ENCODE results near the gene MLH1. TPM values are rescaled to one million over a fixed set of nuclear protein-coding genes. Genes with fewer than 3 reads are reported as not detected.

The MLH1 gene
- total and polyA plus RNA-seq, 2 of the 8 experiments (the other 6 are each of a cell fraction or from before 2014, with no cell fraction given), result 36.4 to 47.3 TPM

DNA sequence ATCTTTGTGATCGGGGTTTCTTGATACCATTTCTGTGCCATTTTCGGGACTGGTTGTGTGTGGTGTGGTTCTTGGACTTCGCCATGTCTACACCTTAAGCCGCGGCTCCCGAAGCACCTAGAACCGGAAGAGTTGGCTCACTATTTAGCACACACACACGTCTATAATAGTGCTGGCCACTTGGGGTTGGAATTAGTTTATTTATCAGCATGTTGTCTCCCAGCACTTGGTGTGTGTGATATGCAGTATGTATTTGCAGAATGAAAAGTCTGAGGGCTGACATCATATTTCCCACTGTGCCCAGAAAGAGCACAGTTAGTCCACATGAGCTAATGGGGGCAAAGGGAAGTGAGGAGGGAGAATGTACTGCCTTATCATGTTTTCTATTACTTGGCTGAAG, 23.6 kb downstream of the MLH1 start:
- H3K36me3 ChIP-seq (ENCODE audit: control insufficient read depth in 2 of 4, insufficient read depth in 4 of 4, low read length in 3 of 4), result peaks cover 15 to 78% (median 67%) of the 10 kb centered on the region in 4 experiments
- no peak overlapping the region for H3K56ac ChIP-seq (replicated peaks; ENCODE audit: insufficient read length, low read depth, low read length)

More for the DNA sequence above, 23.6 kb downstream of the MLH1 start:
- Histone ChIP-seq H3K23me2 (ENCODE audit: low read depth, low read length) (no peaks in the 10 kb centered on the region; the same call in 1 of the 2 replicates), H4K91ac (replicated peaks; ENCODE audit: insufficient read length, low read length) (no peak overlapping the region), H3K23ac (ENCODE audit: insufficient read length) (no peak overlapping the region), H2BK5ac (ENCODE audit: low read depth, low read length) (no peak overlapping the region), H3K14ac (ENCODE audit: insufficient read length) (no peak overlapping the region), H4K5ac (ENCODE audit: insufficient read length, low read depth, low read length) (no peak overlapping the region), H3K4me1 (replicated peaks in 1 of 4; ENCODE audit: control insufficient read depth in 3 of 4, insufficient read depth in 4 of 4, low read length in 3 of 4) (no peaks in the 10 kb centered on the region; a peak in 1 of 7 replicates), H4K8ac (ENCODE audit: extremely low read depth, insufficient read depth, low read length) (no peak overlapping the region), H3K4me2 (ENCODE audit: insufficient read depth in 1 of 2, low read depth in 2 of 2, low read length in 2 of 2) (no peak overlapping the region), H3K79me2 (ENCODE audit: control insufficient read depth in 1 of 2, insufficient read depth in 2 of 2, low read length in 2 of 2) (no peaks in the 10 kb centered on the region), H3K79me1 (ENCODE audit: low read depth, low read length) (no peaks in the 10 kb centered on the region; the same call in 1 of the 2 replicates), H3K18ac (ENCODE audit: extremely low read depth, low read length) (no peak overlapping the region), H2AK5ac (ENCODE audit: low read depth, low read length) (no peak overlapping the region), H2AFZ (ENCODE audit: low read length) (no peak overlapping the region), H3K9ac (replicated peaks in 1 of 4; ENCODE audit: extremely low read depth in 1 of 4, low read depth in 3 of 4, low read length in 3 of 4) (no peak overlapping the region), H2BK20ac (ENCODE audit: low read length) (no peak overlapping the region), H3K27ac (ENCODE audit: low read depth, low read length) (no peak overlapping the region), H3K4me3 (ENCODE audit: extremely low read depth in 1 of 4, insufficient read depth in 2 of 4, low read depth in 3 of 4, low read length in 4 of 4) (no peak overlapping the region), H2BK12ac (ENCODE audit: low read depth, low read length) (no peak overlapping the region), H2BK15ac (ENCODE audit: low read length) (no peak overlapping the region), H3K4ac (replicated peaks; ENCODE audit: insufficient read length, low read depth, low read length) (no peak overlapping the region), H3K27me3 (replicated peaks in 1 of 4; ENCODE audit: control insufficient read depth in 3 of 4, extremely low read depth in 1 of 4, insufficient read depth in 3 of 4, low read length in 3 of 4) (no peaks in the 10 kb centered on the region), H2BK120ac (replicated peaks; ENCODE audit: low read depth, low read length) (no peak overlapping the region), H3K9me3 (ENCODE audit: insufficient read depth in 2 of 2, low read depth in 1 of 2, low read length in 1 of 2) (no peaks in the 10 kb centered on the region), H4K20me1 (replicated peaks in 1 of 2; ENCODE audit: control insufficient read depth in 1 of 2, insufficient read depth in 2 of 2, low read length in 2 of 2) (peaks cover 0 to under 1% of the 10 kb centered on the region in 2 experiments)
- ChIA-PET CTCF (ENCODE audit: partially characterized antibody) (no interaction called here), POLR2A (ENCODE audit: partially characterized antibody) (no interaction called here)
- FAIRE-seq, result no peak
- 99% methylated on average over 8 of the region's 8 CpGs; no CpG with 5 or more reads in 1 of the 2 experiments for WGBS, 2 experiments (ENCODE audit: extremely low coverage in 1 of 2, insufficient coverage in 1 of 2, insufficient read length in 1 of 2, insufficient replicate concordance in 2 of 2, low coverage in 1 of 2, low lambda C conversion rate in 2 of 2, missing lambda C conversion rate in 1 of 2)
- no peak for DNase-seq (ENCODE audit: low read depth in 1 of 2, low spot score in 2 of 2)
- no peak for TF ChIP-seq SP4 (IDR thresholded peaks at IDR 0.05; ENCODE audit: low read length)

All from H1 (cell line).